Stomach (tissue), 4 donors: Measurements from ENCODE around the gene NPIPB2.
"Not testable (repeated sequence)": the region's sequence is repeated elsewhere in the genome, so short reads cannot be mapped to it uniquely, and the experiment has no call there.

Experiments used
- EP300 ChIP-seq: sonication (generic); formaldehyde crosslinking; IDR thresholded peaks from one replicate; pipeline ENCODE4 v1.6.1; 2017; ENCODE audit warnings: antibody characterized with exemption
- TF ChIP-seq, protein P1 (sequence below), 7 experiments: fragments of 450-650 bp in 4 of 7; fragments of 200-600 bp in 3 of 7; sonication (generic) in 3 of 7; IDR thresholded peaks; one replicate each; pipeline ENCODE4 v1.5.1; 2016 to 2019; ENCODE audit warnings: antibody characterized with exemption in 7 of 7, control low read depth in 2 of 7, mild to moderate bottlenecking in 1 of 7

GRCh38 chr16:11970292-11970691, 28.4 kb upstream of the NPIPB2 start:
- TF ChIP-seq, protein P1, sequence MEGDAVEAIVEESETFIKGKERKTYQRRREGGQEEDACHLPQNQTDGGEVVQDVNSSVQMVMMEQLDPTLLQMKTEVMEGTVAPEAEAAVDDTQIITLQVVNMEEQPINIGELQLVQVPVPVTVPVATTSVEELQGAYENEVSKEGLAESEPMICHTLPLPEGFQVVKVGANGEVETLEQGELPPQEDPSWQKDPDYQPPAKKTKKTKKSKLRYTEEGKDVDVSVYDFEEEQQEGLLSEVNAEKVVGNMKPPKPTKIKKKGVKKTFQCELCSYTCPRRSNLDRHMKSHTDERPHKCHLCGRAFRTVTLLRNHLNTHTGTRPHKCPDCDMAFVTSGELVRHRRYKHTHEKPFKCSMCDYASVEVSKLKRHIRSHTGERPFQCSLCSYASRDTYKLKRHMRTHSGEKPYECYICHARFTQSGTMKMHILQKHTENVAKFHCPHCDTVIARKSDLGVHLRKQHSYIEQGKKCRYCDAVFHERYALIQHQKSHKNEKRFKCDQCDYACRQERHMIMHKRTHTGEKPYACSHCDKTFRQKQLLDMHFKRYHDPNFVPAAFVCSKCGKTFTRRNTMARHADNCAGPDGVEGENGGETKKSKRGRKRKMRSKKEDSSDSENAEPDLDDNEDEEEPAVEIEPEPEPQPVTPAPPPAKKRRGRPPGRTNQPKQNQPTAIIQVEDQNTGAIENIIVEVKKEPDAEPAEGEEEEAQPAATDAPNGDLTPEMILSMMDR (IDR thresholded peaks at IDR 0.05), result not testable (repeated sequence)
- TF ChIP-seq EP300, result not testable (repeated sequence)
